Measurements from ENCODE around the gene EML6.

The EML6 gene

GRCh38 chr2:54935389-54935788 lies 211.9 kb downstream of the EML6 start:
- no peak overlapping the region for H2AFZ ChIP-seq (ENCODE audit: low read length)

GRCh38 chr2:54936766-54937165 lies 213.3 kb downstream of the EML6 start:
- Histone ChIP-seq H3K4me1 (ENCODE audit: insufficient read depth, low read length, poor library complexity, severe bottlenecking) (no peaks in the 10 kb centered on the region), H4K20me1 (ENCODE audit: insufficient read depth, low read length, poor library complexity, severe bottlenecking) (no peaks in the 10 kb centered on the region), H3K9me3 (ENCODE audit: insufficient read depth, low read depth, low read length) (no peaks in the 10 kb centered on the region), H3K36me3 (ENCODE audit: insufficient read depth, low read length) (no peaks in the 10 kb centered on the region), H3K27me3 (ENCODE audit: insufficient read depth, low read length, poor library complexity, severe bottlenecking) (no peaks in the 10 kb centered on the region), H3F3A (ENCODE audit: low read depth) (no peaks in the 10 kb centered on the region), H2AFZ (ENCODE audit: low read length) (no peak overlapping the region), H3K79me2 (ENCODE audit: insufficient read depth, low read length) (no peaks in the 10 kb centered on the region), H3K9ac (ENCODE audit: low read depth, low read length, poor library complexity, severe bottlenecking) (no peak overlapping the region), H3K9me2 (replicated peaks; ENCODE audit: low read depth, low read length) (no peaks in the 10 kb centered on the region), H3K4me2 (ENCODE audit: low read depth, low read length, poor library complexity, severe bottlenecking) (no peak overlapping the region), H3K4me3 (ENCODE audit: low read length, poor library complexity, severe bottlenecking) (no peak overlapping the region)
- TF ChIP-seq CTCF (conservative IDR thresholded peaks at IDR 0.05; ENCODE audit: low read length), result no peak

More at GRCh38 chr2:54935389-54935788, 211.9 kb downstream of the EML6 start:
- H3K9me2 ChIP-seq (replicated peaks; ENCODE audit: low read depth, low read length), result no peaks in the 10 kb centered on the region
- H3K4me3 ChIP-seq (ENCODE audit: low read length, poor library complexity, severe bottlenecking), result no peak overlapping the region
- H3K79me2 ChIP-seq (ENCODE audit: insufficient read depth, low read length), result no peaks in the 10 kb centered on the region
- H3F3A ChIP-seq (ENCODE audit: low read depth), result no peaks in the 10 kb centered on the region
- H3K36me3 ChIP-seq (ENCODE audit: insufficient read depth, low read length), result no peaks in the 10 kb centered on the region
- H3K9me3 ChIP-seq (ENCODE audit: insufficient read depth, low read depth, low read length), result no peaks in the 10 kb centered on the region
- H3K4me1 ChIP-seq (ENCODE audit: insufficient read depth, low read length, poor library complexity, severe bottlenecking), result no peaks in the 10 kb centered on the region
- H3K4me2 ChIP-seq (ENCODE audit: low read depth, low read length, poor library complexity, severe bottlenecking), result no peak overlapping the region
- no peak overlapping the region for H3K9ac ChIP-seq (ENCODE audit: low read depth, low read length, poor library complexity, severe bottlenecking)
- H3K27me3 ChIP-seq (ENCODE audit: insufficient read depth, low read length, poor library complexity, severe bottlenecking), result no peaks in the 10 kb centered on the region
- TF ChIP-seq EZH2phosphoT487 (IDR thresholded peaks at IDR 0.05; ENCODE audit: borderline replicate concordance), result no peak
- TF ChIP-seq CTCF (conservative IDR thresholded peaks at IDR 0.05; ENCODE audit: low read length), result no peak
- H4K20me1 ChIP-seq (ENCODE audit: insufficient read depth, low read length, poor library complexity, severe bottlenecking), result no peaks in the 10 kb centered on the region

- H3K4me1 ChIP-seq (ENCODE audit: insufficient read depth, low read length, poor library complexity, severe bottlenecking), result peaks cover 16% of the 10 kb centered on the region
- no peaks in the 10 kb centered on the region for H4K20me1 ChIP-seq (ENCODE audit: insufficient read depth, low read length, poor library complexity, severe bottlenecking)
- H3K79me2 ChIP-seq (ENCODE audit: insufficient read depth, low read length), result no peaks in the 10 kb centered on the region
- no peaks in the 10 kb centered on the region for H3K27me3 ChIP-seq (ENCODE audit: insufficient read depth, low read length, poor library complexity, severe bottlenecking)
- H3K36me3 ChIP-seq (ENCODE audit: insufficient read depth, low read length), result no peaks in the 10 kb centered on the region
- no peaks in the 10 kb centered on the region for H3F3A ChIP-seq (ENCODE audit: low read depth)
- H3K9me3 ChIP-seq (ENCODE audit: insufficient read depth, low read depth, low read length), result no peaks in the 10 kb centered on the region
- TF ChIP-seq EZH2phosphoT487 (IDR thresholded peaks at IDR 0.05; ENCODE audit: borderline replicate concordance), result no peak
- TF ChIP-seq CTCF (conservative IDR thresholded peaks at IDR 0.05; ENCODE audit: low read length), result no peak
- H3K4me2 ChIP-seq (ENCODE audit: low read depth, low read length, poor library complexity, severe bottlenecking), result no peak overlapping the region
- H3K9ac ChIP-seq (ENCODE audit: low read depth, low read length, poor library complexity, severe bottlenecking), result no peak overlapping the region
- H2AFZ ChIP-seq (ENCODE audit: low read length), result no peak overlapping the region
- no peak overlapping the region for H3K4me3 ChIP-seq (ENCODE audit: low read length, poor library complexity, severe bottlenecking)
- no peaks in the 10 kb centered on the region for H3K9me2 ChIP-seq (replicated peaks; ENCODE audit: low read depth, low read length)
These were observed 216.1 kb downstream of the EML6 start for GRCh38 chr2:54939446-54940118.
